Hippocampal formation (tissue), 2 donors: ENCODE results near the gene HMOX2.
A peak's percentile ranks its signal among the peaks of the same experiment; 100 is the strongest.

Source experiments
- DNase-seq, 2 donors: peaks; one replicate each; lab custom pipeline; 2025; lab: John Stamatoyannopoulos, UW

Gene HMOX2

GRCh38 chr16:4523686-4524085, 47.5 kb downstream of the HMOX2 start:
- peak in 1 of 2 donors; percentile 27 for DNase-seq

- no peak for DNase-seq
These were observed 48.4 kb downstream of the HMOX2 start for GRCh38 chr16:4524571-4524970.

GRCh38 chr16:4525069-4525468, 48.9 kb downstream of the HMOX2 start:
- DNase-seq = peak in 1 of 2 donors; percentile 33

GRCh38 chr16:4525634-4526277, 49.6 kb downstream of the HMOX2 start:
- no peak for DNase-seq

GRCh38 chr16:4529085-4530060, 53.2 kb downstream of the HMOX2 start:
- DNase-seq = no peak

- DNase-seq = no peak
These were observed 55.6 kb downstream of the HMOX2 start for GRCh38 chr16:4531811-4532210.

GRCh38 chr16:4532238-4532637, 56.0 kb downstream of the HMOX2 start:
- DNase-seq = no peak

GRCh38 chr16:4533490-4533889, 57.3 kb downstream of the HMOX2 start:
- no peak for DNase-seq

- no peak for DNase-seq
These were observed 58.1 kb downstream of the HMOX2 start for GRCh38 chr16:4534151-4534790.

- DNase-seq = no peak
These were observed 59.5 kb downstream of the HMOX2 start for GRCh38 chr16:4535627-4536108.

- DNase-seq = no peak
These were observed 60.4 kb downstream of the HMOX2 start for GRCh38 chr16:4536391-4537106.

- peak in 1 of 2 donors; percentile 46 for DNase-seq
These were observed 61.5 kb downstream of the HMOX2 start for GRCh38 chr16:4537376-4538343.

- DNase-seq = peak; percentile 91 to 98
These were observed 62.4 kb downstream of the HMOX2 start, which contains the start of gene CDIP1 for GRCh38 chr16:4538350-4539235. Gene CDIP1, minus strand, starts transcription at chr16:4538773. Its CDS starts 24,643 bp downstream, at chr16:4514130.

- DNase-seq = no peak
These were observed 63.6 kb downstream of the HMOX2 start for GRCh38 chr16:4539716-4540284.

GRCh38 chr16:4544473-4544872, 68.3 kb downstream of the HMOX2 start:
- no peak for DNase-seq

- no peak for DNase-seq
These were observed 71.9 kb downstream of the HMOX2 start for GRCh38 chr16:4548124-4548523.

GRCh38 chr16:4550591-4550990, 74.4 kb downstream of the HMOX2 start:
- DNase-seq = no peak

- no peak for DNase-seq
These were observed 76.3 kb downstream of the HMOX2 start for GRCh38 chr16:4552541-4552940.

GRCh38 chr16:4556112-4556511, 79.9 kb downstream of the HMOX2 start, which contains the start of gene C16orf96:
Gene C16orf96, plus strand, starts transcription at chr16:4556340. Its CDS starts 150 bp downstream, at chr16:4556490.
- no peak for DNase-seq
